ENCODE results near the gene PDE10A. TPM values are rescaled to one million over a fixed set of nuclear protein-coding genes. Genes with fewer than 3 reads are reported as not detected.

Gene PDE10A
- total and polyA plus RNA-seq, 2 of the 13 experiments (the other 11 are each of a cell fraction or from before 2014, with no cell fraction given): not detected

DNA sequence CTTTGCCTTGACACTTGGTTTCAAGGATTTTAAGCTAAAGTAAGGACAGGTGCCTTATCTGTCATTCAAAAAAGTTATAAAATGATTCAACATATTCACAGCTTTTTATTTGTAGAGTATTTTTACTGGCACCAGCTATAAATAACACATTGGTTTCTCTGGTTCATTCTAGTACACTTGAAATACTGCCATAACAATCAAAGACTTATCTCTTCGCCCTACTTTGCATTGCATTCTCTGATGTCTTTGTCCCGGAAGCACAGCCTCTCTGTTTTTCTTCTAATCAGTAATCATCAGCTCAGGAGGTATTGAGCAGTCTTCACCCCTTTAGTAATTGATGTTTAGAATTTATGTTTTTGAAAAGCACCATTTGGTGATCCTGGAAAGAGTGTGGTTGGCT is 156.4 kb downstream of the PDE10A start:
- intact Hi-C loops (cut with micrococcal nuclease; ENCODE audit: unreplicated experiment): no loop called here
- in situ Hi-C loops (cut with HindIII; ENCODE audit: extremely low pct_ligation_motif_present, low pct_unique_long_range_greater_than_20kb): no loop called here
- no peak overlapping the region for H3K27ac ChIP-seq (ENCODE audit: extremely low read length, insufficient read depth, low read length)
- H3K79me2 ChIP-seq (ENCODE audit: insufficient read depth, low read length): no peaks in the 10 kb centered on the region
- ATAC-seq: no peak
- TF ChIP-seq, protein P1, sequence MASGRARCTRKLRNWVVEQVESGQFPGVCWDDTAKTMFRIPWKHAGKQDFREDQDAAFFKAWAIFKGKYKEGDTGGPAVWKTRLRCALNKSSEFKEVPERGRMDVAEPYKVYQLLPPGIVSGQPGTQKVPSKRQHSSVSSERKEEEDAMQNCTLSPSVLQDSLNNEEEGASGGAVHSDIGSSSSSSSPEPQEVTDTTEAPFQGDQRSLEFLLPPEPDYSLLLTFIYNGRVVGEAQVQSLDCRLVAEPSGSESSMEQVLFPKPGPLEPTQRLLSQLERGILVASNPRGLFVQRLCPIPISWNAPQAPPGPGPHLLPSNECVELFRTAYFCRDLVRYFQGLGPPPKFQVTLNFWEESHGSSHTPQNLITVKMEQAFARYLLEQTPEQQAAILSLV (CRISPR knock-in tag; IDR thresholded peaks at IDR 0.05; ENCODE audit: borderline replicate concordance): no peak
- TF ChIP-seq SNAPC2 (CRISPR knock-in tag; IDR thresholded peaks at IDR 0.05) (no peak), JARID2 (CRISPR knock-in tag; IDR thresholded peaks at IDR 0.05; ENCODE audit: insufficient replicate concordance) (no peak), TBX2 (CRISPR knock-in tag; IDR thresholded peaks at IDR 0.05; ENCODE audit: borderline replicate concordance) (no peak), ZFP41 (CRISPR knock-in tag; IDR thresholded peaks at IDR 0.05; ENCODE audit: borderline replicate concordance) (no peak), FOXC1 (CRISPR knock-in tag; IDR thresholded peaks at IDR 0.05; ENCODE audit: borderline replicate concordance) (no peak), NCOA5 (CRISPR knock-in tag; IDR thresholded peaks at IDR 0.05) (no peak), PHB2 (IDR thresholded peaks at IDR 0.05; ENCODE audit: partially characterized antibody) (no peak), RXRB (CRISPR knock-in tag; IDR thresholded peaks at IDR 0.05; ENCODE audit: borderline replicate concordance) (no peak)
- TF ChIP-seq, protein P2, sequence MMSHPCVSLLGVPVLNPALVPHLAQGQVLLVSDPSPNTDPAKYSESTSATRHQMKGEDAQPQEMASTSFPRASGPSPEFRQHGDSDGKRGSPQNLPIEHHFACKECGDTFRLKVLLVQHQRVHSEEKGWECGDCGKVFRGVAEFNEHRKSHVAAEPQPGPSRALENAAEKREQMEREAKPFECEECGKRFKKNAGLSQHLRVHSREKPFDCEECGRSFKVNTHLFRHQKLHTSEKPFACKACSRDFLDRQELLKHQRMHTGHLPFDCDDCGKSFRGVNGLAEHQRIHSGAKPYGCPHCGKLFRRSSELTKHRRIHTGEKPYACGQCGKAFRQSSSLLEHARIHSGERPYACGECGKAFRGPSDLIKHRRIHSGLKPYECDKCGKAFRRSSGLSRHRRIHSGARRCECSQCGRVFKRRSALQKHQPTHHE (CRISPR knock-in tag; IDR thresholded peaks at IDR 0.05; ENCODE audit: borderline replicate concordance): no peak
- TF ChIP-seq, protein P3, sequence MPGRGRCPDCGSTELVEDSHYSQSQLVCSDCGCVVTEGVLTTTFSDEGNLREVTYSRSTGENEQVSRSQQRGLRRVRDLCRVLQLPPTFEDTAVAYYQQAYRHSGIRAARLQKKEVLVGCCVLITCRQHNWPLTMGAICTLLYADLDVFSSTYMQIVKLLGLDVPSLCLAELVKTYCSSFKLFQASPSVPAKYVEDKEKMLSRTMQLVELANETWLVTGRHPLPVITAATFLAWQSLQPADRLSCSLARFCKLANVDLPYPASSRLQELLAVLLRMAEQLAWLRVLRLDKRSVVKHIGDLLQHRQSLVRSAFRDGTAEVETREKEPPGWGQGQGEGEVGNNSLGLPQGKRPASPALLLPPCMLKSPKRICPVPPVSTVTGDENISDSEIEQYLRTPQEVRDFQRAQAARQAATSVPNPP (CRISPR knock-in tag; IDR thresholded peaks at IDR 0.05): no peak
- TF ChIP-seq, protein P4, sequence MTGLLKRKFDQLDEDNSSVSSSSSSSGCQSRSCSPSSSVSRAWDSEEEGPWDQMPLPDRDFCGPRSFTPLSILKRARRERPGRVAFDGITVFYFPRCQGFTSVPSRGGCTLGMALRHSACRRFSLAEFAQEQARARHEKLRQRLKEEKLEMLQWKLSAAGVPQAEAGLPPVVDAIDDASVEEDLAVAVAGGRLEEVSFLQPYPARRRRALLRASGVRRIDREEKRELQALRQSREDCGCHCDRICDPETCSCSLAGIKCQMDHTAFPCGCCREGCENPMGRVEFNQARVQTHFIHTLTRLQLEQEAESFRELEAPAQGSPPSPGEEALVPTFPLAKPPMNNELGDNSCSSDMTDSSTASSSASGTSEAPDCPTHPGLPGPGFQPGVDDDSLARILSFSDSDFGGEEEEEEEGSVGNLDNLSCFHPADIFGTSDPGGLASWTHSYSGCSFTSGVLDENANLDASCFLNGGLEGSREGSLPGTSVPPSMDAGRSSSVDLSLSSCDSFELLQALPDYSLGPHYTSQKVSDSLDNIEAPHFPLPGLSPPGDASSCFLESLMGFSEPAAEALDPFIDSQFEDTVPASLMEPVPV (CRISPR knock-in tag; IDR thresholded peaks at IDR 0.05): no peak
- TF ChIP-seq, protein P5, sequence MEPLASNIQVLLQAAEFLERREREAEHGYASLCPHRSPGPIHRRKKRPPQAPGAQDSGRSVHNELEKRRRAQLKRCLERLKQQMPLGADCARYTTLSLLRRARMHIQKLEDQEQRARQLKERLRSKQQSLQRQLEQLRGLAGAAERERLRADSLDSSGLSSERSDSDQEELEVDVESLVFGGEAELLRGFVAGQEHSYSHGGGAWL (CRISPR knock-in tag; IDR thresholded peaks at IDR 0.05): no peak
- H3K27me3 ChIP-seq (ENCODE audit: control insufficient read depth in 1 of 2, insufficient read depth in 2 of 2, low read length in 2 of 2): no peaks in the 10 kb centered on the region
- WGBS (ENCODE audit: low lambda C conversion rate): 0% methylated on average over 2 of the region's 2 CpGs
- ChIA-PET CTCF (ENCODE audit: low intra/inter-chr PET ratio, low total read pairs) (no interaction called here), POLR2A (no interaction called here)
- H3K9ac ChIP-seq (ENCODE audit: insufficient read depth, low read depth, low read length): no peak overlapping the region
- no peak for DNase-seq (ENCODE audit: low spot score)
- H3K9me3 ChIP-seq (ENCODE audit: low read length): no peaks in the 10 kb centered on the region
- no peak overlapping the region for H3K4me3 ChIP-seq (replicated peaks in 1 of 3; ENCODE audit: insufficient read depth in 1 of 3, low read depth in 2 of 3, low read length in 3 of 3)
- no peaks in the 10 kb centered on the region for H4K20me1 ChIP-seq (ENCODE audit: insufficient read depth, low read length)
- no peaks in the 10 kb centered on the region for H3K4me1 ChIP-seq (ENCODE audit: insufficient read depth, low read length)
- no peaks in the 10 kb centered on the region for H3K36me3 ChIP-seq (replicated peaks in 1 of 2; ENCODE audit: control insufficient read depth in 1 of 2, insufficient read depth in 2 of 2, low read length in 2 of 2)
- H3K4me2 ChIP-seq (ENCODE audit: low read depth, low read length): no peak overlapping the region
- FAIRE-seq: no peak
- no TSS peak for BruUV-seq (replicated peaks)
- H2AFZ ChIP-seq (ENCODE audit: low read length): no peak overlapping the region

Data from HepG2 (cell line).